GM23338 (cell line): ENCODE data around the gene COBLL1. TPM values are rescaled to one million over a fixed set of nuclear protein-coding genes. Genes with fewer than 3 reads are reported as not detected.

Experiments
- ATAC-seq: fragments of 200-7000 bp; cut with Tn5 transposase; 3 replicates; pipeline ENCODE4 v1.9.1; 2020
- DNase-seq: peaks from one replicate; pipeline ENCODE4 v3.0.0-alpha.2; 2015; ENCODE audit warnings: low spot score
- H2AFZ ChIP-seq: fragments of 200-600 bp; sonication (generic); 2 replicates; pipeline ENCODE4 v1.8.0; 2016; ENCODE audit warnings: antibody characterized with exemption, mild to moderate bottlenecking, moderate library complexity
- H3F3A ChIP-seq: fragments of 200-600 bp; sonication (generic); replicated peaks from 2 replicates; pipeline ENCODE4 v1.8.0; 2017; ENCODE audit warnings: antibody characterized with exemption, mixed run types, low read depth
- H3K27ac ChIP-seq: fragments of 200-600 bp; sonication (generic); 2 replicates; pipeline ENCODE4 v1.6.1; 2016; ENCODE audit warnings: low read depth
- H3K27me3 ChIP-seq: fragments of 200-600 bp; sonication (generic); 2 replicates; pipeline ENCODE4 v1.8.0; 2016; ENCODE audit warnings: mild to moderate bottlenecking, mixed run types, moderate library complexity; ENCODE audit not compliant: insufficient read depth
- H3K36me3 ChIP-seq: fragments of 200-600 bp; sonication (generic); 2 replicates; pipeline ENCODE4 v1.8.0; 2016; ENCODE audit warnings: mild to moderate bottlenecking; ENCODE audit not compliant: insufficient read depth
- H3K4me1 ChIP-seq: fragments of 200-600 bp; sonication (generic); 2 replicates; pipeline ENCODE4 v1.8.0; 2016; ENCODE audit warnings: mild to moderate bottlenecking, moderate library complexity; ENCODE audit not compliant: insufficient read depth
- H3K4me2 ChIP-seq: fragments of 200-600 bp; sonication (generic); 2 replicates; pipeline ENCODE4 v1.7.1; 2017; ENCODE audit warnings: mixed run types
- H3K4me3 ChIP-seq: fragments of 200-600 bp; sonication (generic); 2 replicates; pipeline ENCODE4 v1.6.1; 2016; ENCODE audit warnings: mixed run types
- H3K79me2 ChIP-seq: fragments of 200-600 bp; sonication (generic); replicated peaks from 2 replicates; pipeline ENCODE4 v1.8.0; 2017; ENCODE audit warnings: mild to moderate bottlenecking; ENCODE audit not compliant: insufficient read depth
- H3K9me2 ChIP-seq: fragments of 200-600 bp; sonication (generic); 2 replicates; pipeline ENCODE4 v1.8.0; 2017; ENCODE audit not compliant: insufficient read depth
- H4K20me1 ChIP-seq: fragments of 200-600 bp; sonication (generic); replicated peaks from 2 replicates; pipeline ENCODE4 v1.8.0; 2017; ENCODE audit warnings: mild to moderate bottlenecking; ENCODE audit not compliant: insufficient read depth
- H3K27ac Mint-ChIP-seq: 2 replicates; pipeline ENCODE4 v1.8.0; 2020; ENCODE audit warnings: inconsistent platforms, mild to moderate bottlenecking, moderate library complexity, mixed read lengths
- H3K27me3 Mint-ChIP-seq: 3 replicates; pipeline ENCODE4 v1.8.0; 2022; ENCODE audit warnings: low read depth, mild to moderate bottlenecking, moderate library complexity, mixed read lengths, inconsistent platforms; ENCODE audit not compliant: insufficient read depth, poor library complexity
- H3K36me3 Mint-ChIP-seq: 3 replicates; pipeline ENCODE4 v1.8.0; 2021; ENCODE audit warnings: low read depth, mild to moderate bottlenecking, inconsistent platforms, moderate library complexity, mixed read lengths
- H3K4me1 Mint-ChIP-seq: 3 replicates; pipeline ENCODE4 v1.8.0; 2020; ENCODE audit warnings: mild to moderate bottlenecking, inconsistent platforms, mixed read lengths
- H3K4me3 Mint-ChIP-seq: 3 replicates; pipeline ENCODE4 v1.8.0; 2021; ENCODE audit warnings: moderate library complexity, mild to moderate bottlenecking, inconsistent platforms, mixed read lengths
- H3K9me3 Mint-ChIP-seq: 3 replicates; pipeline ENCODE4 v1.8.0; 2020; ENCODE audit warnings: moderate library complexity, mild to moderate bottlenecking, inconsistent platforms, mixed read lengths
- CREB1 ChIP-seq: fragments of 250-450 bp; sonication (Bioruptor Pico); IDR thresholded peaks from 2 replicates; pipeline ENCODE4 v1.5.0; 2020; ENCODE audit warnings: low read depth, mild to moderate bottlenecking, moderate library complexity
- CTCF ChIP-seq, 2 experiments: fragments of 200-600 bp in 1 of 2; sonication (generic) in 1 of 2; conservative IDR thresholded peaks; 2 replicates each; pipeline versions ENCODE4 v1.5.1 to v1.6.1; 2016 to 2017; ENCODE audit warnings: antibody characterized with exemption in 2 of 2, low read depth in 2 of 2, mild to moderate bottlenecking in 2 of 2, moderate library complexity in 1 of 2
- EZH2 ChIP-seq: fragments of 200-600 bp; sonication (generic); IDR thresholded peaks from one replicate; pipeline ENCODE4 v1.8.0; 2017; ENCODE audit warnings: antibody characterized with exemption, mild to moderate bottlenecking, low read depth; ENCODE audit not compliant: unreplicated experiment
- EZH2phosphoT487 ChIP-seq: fragments of 200-600 bp; sonication (generic); IDR thresholded peaks from one replicate; pipeline ENCODE4 v1.8.1; 2018; ENCODE audit warnings: antibody characterized with exemption; ENCODE audit not compliant: unreplicated experiment
- JUNB ChIP-seq: IDR thresholded peaks from one replicate; pipeline ENCODE4 v1.6.1; 2016; ENCODE audit warnings: antibody characterized with exemption; ENCODE audit not compliant: unreplicated experiment
- NANOG ChIP-seq: IDR thresholded peaks from 2 replicates; pipeline ENCODE4 v1.6.1; 2016; ENCODE audit warnings: antibody characterized with exemption, borderline replicate concordance
- POLR2AphosphoS5 ChIP-seq: IDR thresholded peaks from 2 replicates; pipeline ENCODE4 v1.6.1; 2016; ENCODE audit warnings: antibody characterized with exemption, low read depth
- REST ChIP-seq: IDR thresholded peaks from one replicate; pipeline ENCODE4 v1.6.1; 2018; ENCODE audit warnings: antibody characterized with exemption; ENCODE audit not compliant: unreplicated experiment
- STAT1 ChIP-seq: IDR thresholded peaks from one replicate; pipeline ENCODE4 v1.6.1; 2016; ENCODE audit warnings: antibody characterized with exemption; ENCODE audit not compliant: unreplicated experiment
- ZNF114 ChIP-seq: fragments of 250-450 bp; sonication (Bioruptor Pico); IDR thresholded peaks from 2 replicates; pipeline ENCODE4 v1.5.0; 2020; ENCODE audit warnings: mild to moderate bottlenecking, moderate library complexity
- ZNF331 ChIP-seq: fragments of 250-450 bp; sonication (Bioruptor Pico); IDR thresholded peaks from 2 replicates; pipeline ENCODE4 v1.5.0; 2020; ENCODE audit warnings: low read depth, mild to moderate bottlenecking, moderate library complexity
- polyA plus RNA-seq: library from polyadenylated mRNA; unstranded; fragments of >200 nt; fragmentation: Nextera tagmentation; extraction: Ambion mirVana; gene quantifications from 2 replicates; pipeline ENCODE4 v1.2.1, GENCODE V29; 2016
- total RNA-seq: library from RNA; depleted of rRNA; stranded (reverse); fragments of >200 nt; shearing (Covaris generic); gene quantifications from 2 replicates; pipeline ENCODE4 v1.2.3, GENCODE V29; 2014
- TF ChIP-seq, protein P1 (sequence below): fragments of 250-450 bp; sonication (Bioruptor Pico); IDR thresholded peaks from 2 replicates; pipeline ENCODE4 v1.5.0; 2020; ENCODE audit warnings: mild to moderate bottlenecking, moderate library complexity

Gene COBLL1
- total and polyA plus RNA-seq, 2 experiments from 2014 or later = 2.9 to 7.4 TPM

- Histone ChIP-seq H3K4me1 (no peaks in the 10 kb centered on the region), H3K4me3 (no peak overlapping the region), H2AFZ (no peak overlapping the region), H3K27ac (no peak overlapping the region), H3F3A (no peaks in the 10 kb centered on the region), H3K27me3 (no peaks in the 10 kb centered on the region), H3K36me3 (no peaks in the 10 kb centered on the region), H3K79me2 (no peaks in the 10 kb centered on the region), H4K20me1 (no peaks in the 10 kb centered on the region), H3K4me2 (no peak overlapping the region), H3K9me2 (no peaks in the 10 kb centered on the region)
- H3K4me3 Mint-ChIP-seq = no peak overlapping the region
- no peaks in the 10 kb centered on the region for H3K9me3 Mint-ChIP-seq
- no peak overlapping the region for H3K27ac Mint-ChIP-seq
- H3K27me3 Mint-ChIP-seq = no peaks in the 10 kb centered on the region
- H3K36me3 Mint-ChIP-seq = no peaks in the 10 kb centered on the region
- ATAC-seq = peak; percentile 41; the same call in 2 of the 3 replicates
- peak; percentile 44 for DNase-seq
- H3K4me1 Mint-ChIP-seq = peaks cover 3% of the 10 kb centered on the region; the same call in 2 of the 3 replicates
- TF ChIP-seq CREB1 (CRISPR knock-in tag) (no peak), REST (no peak), JUNB (no peak), EZH2phosphoT487 (no peak), ZNF331 (no peak), STAT1 (no peak), POLR2AphosphoS5 (no peak), ZNF114 (CRISPR knock-in tag) (no peak), CTCF (conservative IDR thresholded peaks at IDR 0.05; ENCODE audit: low read depth in 2 of 2) (no peak)
These were observed 145.0 kb downstream of the COBLL1 start for GRCh38 chr2:164696634-164697033.

- ATAC-seq = no peak
- no peaks in the 10 kb centered on the region for H3K27me3 Mint-ChIP-seq
- no peaks in the 10 kb centered on the region for H3K36me3 ChIP-seq
- TF ChIP-seq, protein P1, sequence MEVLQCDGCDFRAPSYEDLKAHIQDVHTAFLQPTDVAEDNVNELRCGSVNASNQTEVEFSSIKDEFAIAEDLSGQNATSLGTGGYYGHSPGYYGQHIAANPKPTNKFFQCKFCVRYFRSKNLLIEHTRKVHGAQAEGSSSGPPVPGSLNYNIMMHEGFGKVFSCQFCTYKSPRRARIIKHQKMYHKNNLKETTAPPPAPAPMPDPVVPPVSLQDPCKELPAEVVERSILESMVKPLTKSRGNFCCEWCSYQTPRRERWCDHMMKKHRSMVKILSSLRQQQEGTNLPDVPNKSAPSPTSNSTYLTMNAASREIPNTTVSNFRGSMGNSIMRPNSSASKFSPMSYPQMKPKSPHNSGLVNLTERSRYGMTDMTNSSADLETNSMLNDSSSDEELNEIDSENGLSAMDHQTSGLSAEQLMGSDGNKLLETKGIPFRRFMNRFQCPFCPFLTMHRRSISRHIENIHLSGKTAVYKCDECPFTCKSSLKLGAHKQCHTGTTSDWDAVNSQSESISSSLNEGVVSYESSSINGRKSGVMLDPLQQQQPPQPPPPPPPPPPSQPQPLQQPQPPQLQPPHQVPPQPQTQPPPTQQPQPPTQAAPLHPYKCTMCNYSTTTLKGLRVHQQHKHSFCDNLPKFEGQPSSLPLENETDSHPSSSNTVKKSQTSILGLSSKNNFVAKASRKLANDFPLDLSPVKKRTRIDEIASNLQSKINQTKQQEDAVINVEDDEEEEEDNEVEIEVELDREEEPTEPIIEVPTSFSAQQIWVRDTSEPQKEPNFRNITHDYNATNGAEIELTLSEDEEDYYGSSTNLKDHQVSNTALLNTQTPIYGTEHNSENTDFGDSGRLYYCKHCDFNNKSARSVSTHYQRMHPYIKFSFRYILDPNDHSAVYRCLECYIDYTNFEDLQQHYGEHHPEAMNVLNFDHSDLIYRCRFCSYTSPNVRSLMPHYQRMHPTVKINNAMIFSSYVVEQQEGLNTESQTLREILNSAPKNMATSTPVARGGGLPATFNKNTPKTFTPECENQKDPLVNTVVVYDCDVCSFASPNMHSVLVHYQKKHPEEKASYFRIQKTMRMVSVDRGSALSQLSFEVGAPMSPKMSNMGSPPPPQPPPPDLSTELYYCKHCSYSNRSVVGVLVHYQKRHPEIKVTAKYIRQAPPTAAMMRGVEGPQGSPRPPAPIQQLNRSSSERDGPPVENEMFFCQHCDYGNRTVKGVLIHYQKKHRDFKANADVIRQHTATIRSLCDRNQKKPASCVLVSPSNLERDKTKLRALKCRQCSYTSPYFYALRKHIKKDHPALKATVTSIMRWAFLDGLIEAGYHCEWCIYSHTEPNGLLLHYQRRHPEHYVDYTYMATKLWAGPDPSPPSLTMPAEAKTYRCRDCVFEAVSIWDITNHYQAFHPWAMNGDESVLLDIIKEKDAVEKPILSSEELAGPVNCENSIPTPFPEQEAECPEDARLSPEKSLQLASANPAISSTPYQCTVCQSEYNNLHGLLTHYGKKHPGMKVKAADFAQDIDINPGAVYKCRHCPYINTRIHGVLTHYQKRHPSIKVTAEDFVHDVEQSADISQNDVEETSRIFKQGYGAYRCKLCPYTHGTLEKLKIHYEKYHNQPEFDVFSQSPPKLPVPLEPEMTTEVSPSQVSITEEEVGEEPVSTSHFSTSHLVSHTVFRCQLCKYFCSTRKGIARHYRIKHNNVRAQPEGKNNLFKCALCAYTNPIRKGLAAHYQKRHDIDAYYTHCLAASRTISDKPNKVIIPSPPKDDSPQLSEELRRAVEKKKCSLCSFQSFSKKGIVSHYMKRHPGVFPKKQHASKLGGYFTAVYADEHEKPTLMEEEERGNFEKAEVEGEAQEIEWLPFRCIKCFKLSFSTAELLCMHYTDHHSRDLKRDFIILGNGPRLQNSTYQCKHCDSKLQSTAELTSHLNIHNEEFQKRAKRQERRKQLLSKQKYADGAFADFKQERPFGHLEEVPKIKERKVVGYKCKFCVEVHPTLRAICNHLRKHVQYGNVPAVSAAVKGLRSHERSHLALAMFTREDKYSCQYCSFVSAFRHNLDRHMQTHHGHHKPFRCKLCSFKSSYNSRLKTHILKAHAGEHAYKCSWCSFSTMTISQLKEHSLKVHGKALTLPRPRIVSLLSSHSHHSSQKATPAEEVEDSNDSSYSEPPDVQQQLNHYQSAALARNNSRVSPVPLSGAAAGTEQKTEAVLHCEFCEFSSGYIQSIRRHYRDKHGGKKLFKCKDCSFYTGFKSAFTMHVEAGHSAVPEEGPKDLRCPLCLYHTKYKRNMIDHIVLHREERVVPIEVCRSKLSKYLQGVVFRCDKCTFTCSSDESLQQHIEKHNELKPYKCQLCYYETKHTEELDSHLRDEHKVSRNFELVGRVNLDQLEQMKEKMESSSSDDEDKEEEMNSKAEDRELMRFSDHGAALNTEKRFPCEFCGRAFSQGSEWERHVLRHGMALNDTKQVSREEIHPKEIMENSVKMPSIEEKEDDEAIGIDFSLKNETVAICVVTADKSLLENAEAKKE = no peak
- TF ChIP-seq NANOG (no peak), JUNB (no peak), STAT1 (no peak), EZH2 (no peak)
These were observed 147.3 kb downstream of the COBLL1 start for GRCh38 chr2:164694275-164694695.

More at GRCh38 chr2:164694275-164694695, 147.3 kb downstream of the COBLL1 start:
- H3K27me3 ChIP-seq = no peaks in the 10 kb centered on the region
- H3K27ac Mint-ChIP-seq = no peak overlapping the region
- H3K4me3 Mint-ChIP-seq = no peak overlapping the region
- no peaks in the 10 kb centered on the region for H3K9me2 ChIP-seq
- peak; percentile 9 for DNase-seq
- H3K4me1 ChIP-seq = no peaks in the 10 kb centered on the region
- H3K27ac ChIP-seq = no peak overlapping the region
- H3K4me1 Mint-ChIP-seq = peaks cover 3% of the 10 kb centered on the region; the same call in 2 of the 3 replicates
- no peaks in the 10 kb centered on the region for H3K36me3 Mint-ChIP-seq
- no peaks in the 10 kb centered on the region for H4K20me1 ChIP-seq
- no peak overlapping the region for H2AFZ ChIP-seq
- H3K79me2 ChIP-seq = no peaks in the 10 kb centered on the region
- no peak overlapping the region for H3K4me2 ChIP-seq
- H3K9me3 Mint-ChIP-seq = no peaks in the 10 kb centered on the region
- H3K4me3 ChIP-seq = no peak overlapping the region
- no peaks in the 10 kb centered on the region for H3F3A ChIP-seq
